ENCODE measurements around the gene SCYGR6.
A peak's percentile ranks its signal among the peaks of the same experiment; 100 is the strongest.
"Not testable (repeated sequence)": the region's sequence is repeated elsewhere in the genome, so short reads cannot be mapped to it uniquely, and the experiment has no call there.

The SCYGR6 gene

GRCh38 chr2:227724394-227725039, at the start of gene SCYGR6:
Gene SCYGR6 (minus strand): TSS chr2:227724757. CDS start chr2:227724757, 0 bp downstream.
- DNase-seq (ENCODE audit: low read depth) = no peak

GRCh38 chr2:227774011-227774624, 49.6 kb upstream of the SCYGR6 start:
- no peak for DNase-seq (ENCODE audit: low read depth)

- DNase-seq (ENCODE audit: low read depth) = no peak
These were observed 48.4 kb upstream of the SCYGR6 start for GRCh38 chr2:227772932-227773331.

GRCh38 chr2:227772197-227772661, 47.7 kb upstream of the SCYGR6 start:
- no peak for DNase-seq (ENCODE audit: low read depth)

GRCh38 chr2:227767830-227768229, 43.3 kb upstream of the SCYGR6 start:
- no peak for DNase-seq (ENCODE audit: low read depth)

- DNase-seq (ENCODE audit: low read depth) = peak; percentile 46
These were observed 41.9 kb upstream of the SCYGR6 start for GRCh38 chr2:227766373-227766883.

- DNase-seq (ENCODE audit: low read depth) = no peak
These were observed 41.3 kb upstream of the SCYGR6 start for GRCh38 chr2:227765788-227766372.

- no peak for DNase-seq (ENCODE audit: low read depth)
These were observed 37.4 kb upstream of the SCYGR6 start for GRCh38 chr2:227761740-227762476.

GRCh38 chr2:227759411-227760118, 35.0 kb upstream of the SCYGR6 start:
- no peak for DNase-seq (ENCODE audit: low read depth)

GRCh38 chr2:227756261-227756660, 31.7 kb upstream of the SCYGR6 start:
- not testable (repeated sequence) for DNase-seq (ENCODE audit: low read depth)

- no peak for DNase-seq (ENCODE audit: low read depth)
These were observed 23.5 kb upstream of the SCYGR6 start for GRCh38 chr2:227748079-227748478.

GRCh38 chr2:227745594-227745993, 21.0 kb upstream of the SCYGR6 start, which contains the start of gene SCYGR8:
Gene SCYGR8 (plus strand): TSS chr2:227745894. CDS start chr2:227745894, 0 bp downstream.
- no peak for DNase-seq (ENCODE audit: low read depth)

- DNase-seq (ENCODE audit: low read depth) = not testable (repeated sequence)
These were observed 16.1 kb upstream of the SCYGR6 start for GRCh38 chr2:227740705-227741104.

- DNase-seq (ENCODE audit: low read depth) = no peak
These were observed 14.8 kb upstream of the SCYGR6 start for GRCh38 chr2:227739351-227739750.

GRCh38 chr2:227728035-227728434, 3.5 kb upstream of the SCYGR6 start, which contains the start of gene SCYGR7:
Gene SCYGR7 (plus strand): TSS chr2:227728335. CDS start chr2:227728335, 0 bp downstream.
- no peak for DNase-seq (ENCODE audit: low read depth)

GRCh38 chr2:227722821-227723220, 1.7 kb downstream of the SCYGR6 start:
- not testable (repeated sequence) for DNase-seq (ENCODE audit: low read depth)

GRCh38 chr2:227720680-227721079, 3.9 kb downstream of the SCYGR6 start:
- no peak for DNase-seq (ENCODE audit: low read depth)

GRCh38 chr2:227719641-227720040, 4.9 kb downstream of the SCYGR6 start:
- DNase-seq (ENCODE audit: low read depth) = no peak

GRCh38 chr2:227717687-227718567, 6.6 kb downstream of the SCYGR6 start, which contains the start of gene SLC19A3:
Gene SLC19A3 (minus strand): TSS chr2:227718028. CDS start chr2:227702318, 15,710 bp downstream.
- peak; percentile 83 for DNase-seq (ENCODE audit: low read depth)

GRCh38 chr2:227716501-227716900, 8.1 kb downstream of the SCYGR6 start:
- DNase-seq (ENCODE audit: low read depth) = no peak

Data from stromal cell of bone marrow (primary cell).